Astrocyte of the spinal cord (primary cell): ENCODE results near the gene TMEM141.

ENCODE experiments used
- DNase-seq: peaks from one replicate; pipeline ENCODE4 v3.0.0; 2011; ENCODE audit warnings: low read depth, low spot score
- H3K4me3 ChIP-seq: 2 replicates; pipeline ENCODE4 v1.5.1; 2011; ENCODE audit warnings: low read depth, mild to moderate bottlenecking, low read length, moderate library complexity
- CTCF ChIP-seq: IDR thresholded peaks from 2 replicates; pipeline ENCODE4 v1.5.1; 2012; ENCODE audit warnings: low read depth, mild to moderate bottlenecking, low read length, inconsistent platforms
- in situ Hi-C: cut with HindIII; loops from 2 replicates; pipeline ENCODE4 v1.10.0; 2017; ENCODE audit warnings: low sequenced_read_pairs

Gene TMEM141

GRCh38 chr9:136773386-136774044 is 17.6 kb upstream of the TMEM141 start:
- no peak for TF ChIP-seq CTCF
- no peak overlapping the region for H3K4me3 ChIP-seq
- DNase-seq = no peak

GRCh38 chr9:136774416-136775045 is 16.6 kb upstream of the TMEM141 start:
- DNase-seq = no peak
- no peak for TF ChIP-seq CTCF
- in situ Hi-C loops = no loop called here
- no peak overlapping the region for H3K4me3 ChIP-seq

More at GRCh38 chr9:136773386-136774044, 17.6 kb upstream of the TMEM141 start:
- in situ Hi-C loops = no loop called here

DNA sequence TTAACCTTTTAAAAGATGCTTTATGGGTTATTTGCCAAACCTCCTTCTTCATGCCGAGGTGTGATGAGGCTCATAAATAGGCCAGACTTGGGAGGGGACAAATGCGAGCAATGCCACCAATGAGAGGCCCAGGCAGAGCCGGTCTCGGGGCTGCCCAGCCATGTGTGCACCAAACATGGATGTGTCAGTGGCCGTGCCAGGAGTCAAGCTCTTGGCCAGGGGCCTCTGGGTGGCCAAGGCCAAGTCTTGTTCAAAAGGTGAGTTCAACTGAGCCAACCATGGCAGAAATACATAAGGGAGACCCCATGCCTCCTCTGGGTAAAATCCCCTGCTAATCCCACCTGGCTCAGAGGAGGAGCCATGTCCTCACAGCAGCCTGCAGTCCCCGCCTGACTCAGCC is 16.0 kb upstream of the TMEM141 start:
- TF ChIP-seq CTCF = no peak
- no peak for DNase-seq
- in situ Hi-C loops = no loop called here
- H3K4me3 ChIP-seq = no peak overlapping the region

DNA sequence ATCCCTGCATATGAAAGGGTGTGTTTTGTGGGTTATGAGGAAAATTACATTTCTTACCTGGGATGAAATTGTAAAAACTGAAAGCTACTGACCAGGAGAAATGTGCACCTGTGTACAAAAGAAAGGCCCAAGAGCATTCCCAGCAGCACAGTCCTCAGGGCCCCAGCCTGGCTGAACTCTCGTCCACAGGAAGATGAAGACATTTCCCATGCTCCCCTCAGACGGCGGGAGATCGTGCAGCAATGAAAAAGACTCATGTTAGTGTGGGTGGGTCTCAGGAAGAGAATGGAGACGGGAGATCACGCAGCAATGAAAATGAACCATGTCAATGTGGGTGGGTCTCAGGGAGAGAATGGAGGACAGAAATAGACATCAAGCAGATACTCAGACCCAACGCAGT is 14.2 kb upstream of the TMEM141 start:
- no peak for TF ChIP-seq CTCF
- no peak overlapping the region for H3K4me3 ChIP-seq
- no peak for DNase-seq
- in situ Hi-C loops = no loop called here

DNA sequence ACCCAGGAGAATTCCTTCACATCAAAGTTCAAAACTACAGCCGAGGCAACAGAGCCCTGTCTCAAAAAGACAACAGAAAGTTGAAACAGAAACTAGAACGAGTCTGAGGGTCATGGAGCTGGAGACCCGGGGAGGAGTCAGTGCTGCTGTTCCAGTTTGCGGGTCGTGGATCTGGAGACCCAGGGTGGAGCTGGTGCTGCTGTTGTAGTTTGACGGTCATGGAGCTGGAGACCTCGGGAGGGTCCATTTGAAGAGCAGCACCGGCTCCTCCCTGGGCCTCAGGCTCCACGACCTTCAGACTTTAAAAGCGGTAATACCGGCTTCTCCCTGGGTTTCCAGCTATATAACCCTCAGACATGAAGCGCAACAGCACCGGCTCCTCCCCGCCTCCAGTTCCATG is 13.8 kb upstream of the TMEM141 start:
- no peak overlapping the region for H3K4me3 ChIP-seq
- in situ Hi-C loops = no loop called here
- TF ChIP-seq CTCF = no peak
- DNase-seq = no peak

DNA sequence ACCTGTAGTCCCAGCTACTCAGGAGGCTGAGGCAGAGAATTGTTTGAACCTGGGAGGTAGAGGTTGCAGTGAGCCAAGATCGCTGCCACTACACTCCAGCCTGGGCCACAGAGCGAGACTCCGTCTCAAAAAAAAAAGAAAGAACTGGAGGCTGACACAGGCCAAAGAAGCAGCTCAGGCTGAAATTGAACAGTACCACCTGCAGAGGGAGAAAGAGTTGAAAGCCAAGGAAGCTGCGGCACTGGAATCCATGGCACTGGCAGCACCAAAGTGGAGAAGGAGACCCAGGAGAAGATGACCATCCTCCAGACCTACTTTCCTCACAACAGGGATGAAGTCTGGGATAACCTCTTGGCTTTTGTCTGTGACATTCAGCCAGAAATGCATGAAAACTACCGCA is 11.3 kb upstream of the TMEM141 start:
- DNase-seq = no peak
- in situ Hi-C loops = no loop called here
- no peak overlapping the region for H3K4me3 ChIP-seq
- peak; percentile 10 for TF ChIP-seq CTCF
